NCI-H510A (cell line): ENCODE measurements around the gene NGRN.
"Not testable (repeated sequence)": the region's sequence is repeated elsewhere in the genome, so short reads cannot be mapped to it uniquely, and the experiment has no call there.

Source experiments
- DNase-seq: peaks from one replicate; lab custom pipeline; 2025; lab: John Stamatoyannopoulos, UW

NGRN gene

DNA sequence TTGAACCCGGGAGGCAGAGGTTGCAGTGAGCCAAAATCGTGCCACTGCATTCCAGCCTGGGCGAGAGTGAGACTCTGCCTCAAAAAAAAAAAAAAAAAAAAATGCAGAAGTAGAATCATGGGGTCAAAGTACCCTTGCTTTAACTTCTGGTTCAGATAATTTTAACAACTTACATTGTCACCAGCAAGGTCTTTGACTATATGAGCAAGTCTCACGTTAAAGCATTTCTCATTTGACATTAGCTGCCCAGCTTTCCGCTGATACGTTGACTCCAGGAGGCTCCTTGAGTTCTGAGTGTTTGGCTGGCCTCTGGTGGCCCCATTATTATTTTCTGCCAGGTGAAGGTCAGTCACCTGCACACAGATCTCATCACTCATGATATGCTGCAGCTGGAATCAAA lies 16.2 kb downstream of the NGRN start:
- DNase-seq = not testable (repeated sequence)

DNA sequence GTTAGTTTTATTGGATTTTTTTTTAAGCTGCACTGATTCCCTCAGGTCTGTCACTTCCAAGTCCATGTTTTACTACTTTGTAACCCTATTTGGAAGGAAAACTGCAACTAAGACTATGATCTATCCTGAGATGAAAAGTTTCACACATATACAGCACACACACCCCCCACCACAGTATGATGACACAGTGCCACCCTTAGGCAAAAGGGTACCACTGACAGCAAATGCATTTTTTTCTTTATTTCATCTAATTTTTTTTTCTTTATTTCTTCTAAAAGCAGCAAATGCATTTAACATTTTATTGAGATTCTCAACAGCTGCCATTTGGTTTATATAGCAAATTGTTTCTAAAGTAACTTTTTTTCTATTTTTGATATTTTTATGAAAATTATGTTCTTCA lies 21.2 kb downstream of the NGRN start:
- no peak for DNase-seq

DNA sequence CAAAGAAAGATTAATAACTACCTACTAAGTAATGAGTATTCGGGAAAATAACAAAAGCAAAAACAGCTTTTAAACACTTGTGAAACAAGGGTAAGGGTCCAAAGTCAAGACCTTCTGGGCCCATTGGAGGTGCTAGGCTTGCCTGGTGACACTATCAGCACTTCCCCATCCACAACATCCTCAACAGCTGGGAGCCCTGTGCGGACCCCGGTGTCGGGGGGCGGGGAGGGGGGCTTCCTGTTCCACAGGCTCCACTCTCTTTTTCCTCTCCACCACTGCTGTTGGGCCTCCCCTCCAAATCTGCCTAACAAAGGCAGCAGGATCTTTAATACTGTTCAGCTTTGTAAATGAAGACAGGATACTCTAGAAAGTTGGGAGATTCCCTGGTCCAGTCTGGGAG lies 21.6 kb downstream of the NGRN start:
- DNase-seq = no peak

DNA sequence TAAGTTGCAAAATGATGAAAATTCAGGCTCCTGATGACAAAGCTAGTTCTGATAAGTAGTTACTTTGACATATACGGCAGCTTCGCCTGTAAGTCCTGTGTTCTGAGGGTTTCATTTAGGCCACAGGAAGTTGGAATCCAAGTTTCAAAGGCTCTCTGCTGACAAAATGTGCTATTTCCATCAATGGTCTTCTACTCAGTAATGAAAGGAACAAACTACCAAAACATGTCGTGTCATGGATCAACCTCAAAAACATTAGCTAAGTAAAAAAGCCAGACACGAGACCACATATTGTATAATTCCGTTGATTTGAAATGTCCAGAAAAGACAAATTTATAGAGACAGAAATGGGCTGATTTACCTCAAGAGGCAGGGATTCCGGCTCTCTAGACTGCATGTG lies 22.5 kb downstream of the NGRN start:
- DNase-seq = no peak

DNA sequence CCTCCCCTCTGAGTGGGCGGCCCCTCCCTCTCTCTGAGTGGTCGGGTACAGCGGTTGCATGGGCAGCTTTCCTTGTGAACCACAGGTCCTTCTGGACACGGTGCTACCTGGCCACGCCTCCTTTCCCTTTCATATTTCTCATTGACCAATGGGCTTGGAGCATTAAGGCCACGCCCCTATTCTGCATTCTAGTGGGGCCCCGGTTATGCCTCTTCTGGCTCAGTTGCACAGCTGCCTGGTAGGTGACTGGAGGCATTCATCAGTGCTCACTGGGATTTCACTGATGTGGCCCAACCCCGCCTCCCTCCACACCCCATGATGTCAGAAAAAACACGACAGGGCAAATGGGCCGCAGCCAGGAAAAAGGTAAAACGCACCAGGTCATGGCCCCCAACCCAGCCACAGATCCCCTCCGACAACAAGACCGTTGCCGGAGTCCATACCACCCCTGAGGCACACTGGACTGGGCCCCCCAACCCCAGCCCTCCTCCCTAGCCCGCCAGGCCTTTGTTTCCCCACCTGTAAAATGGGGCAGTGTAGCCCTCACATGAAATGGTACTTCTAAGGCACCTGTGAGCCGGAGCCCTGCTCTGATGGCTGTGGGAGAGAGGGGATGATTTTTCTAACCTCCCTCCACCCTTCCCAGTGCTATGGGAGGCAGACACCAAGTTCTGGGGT lies 26.3 kb downstream of the NGRN start:
- DNase-seq = no peak

DNA sequence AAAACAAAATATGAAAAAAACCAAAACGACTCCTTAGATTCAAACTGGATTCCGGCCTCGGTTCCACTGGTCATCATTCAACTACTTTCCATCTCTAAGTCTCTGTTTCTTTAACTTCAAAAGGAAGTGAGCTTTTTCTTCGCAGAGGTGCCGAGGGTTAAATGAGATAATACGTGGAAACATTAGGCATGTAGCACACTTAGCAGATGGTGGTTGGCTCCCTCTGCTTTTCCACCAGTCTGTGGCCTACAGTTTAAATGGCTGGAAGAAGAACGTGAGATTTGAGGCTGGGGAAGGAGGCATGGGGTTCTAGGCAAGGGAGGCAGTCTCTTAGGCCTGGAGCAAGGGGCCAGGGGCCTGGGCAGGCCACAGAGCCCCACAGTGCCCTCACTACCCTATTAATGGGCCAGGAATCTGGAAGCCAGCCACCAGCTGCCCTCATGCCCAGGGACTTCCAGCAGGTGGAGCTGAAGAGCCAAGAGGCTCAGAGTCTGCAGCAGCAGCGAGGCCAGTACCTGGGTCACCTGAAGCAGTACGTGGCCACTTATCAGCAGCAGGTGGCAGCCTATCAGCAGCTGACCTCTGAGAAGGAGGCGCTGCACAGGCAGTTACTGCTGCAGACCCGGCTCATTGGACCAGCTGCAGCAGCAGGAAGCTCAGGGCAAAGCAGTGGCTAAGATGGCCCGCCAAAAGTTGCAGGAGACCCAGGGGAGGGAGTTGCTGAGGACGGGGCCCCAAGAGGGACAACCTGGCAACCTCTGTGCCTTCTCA lies 27.8 kb downstream of the NGRN start:
- peak; percentile 87 for DNase-seq

DNA sequence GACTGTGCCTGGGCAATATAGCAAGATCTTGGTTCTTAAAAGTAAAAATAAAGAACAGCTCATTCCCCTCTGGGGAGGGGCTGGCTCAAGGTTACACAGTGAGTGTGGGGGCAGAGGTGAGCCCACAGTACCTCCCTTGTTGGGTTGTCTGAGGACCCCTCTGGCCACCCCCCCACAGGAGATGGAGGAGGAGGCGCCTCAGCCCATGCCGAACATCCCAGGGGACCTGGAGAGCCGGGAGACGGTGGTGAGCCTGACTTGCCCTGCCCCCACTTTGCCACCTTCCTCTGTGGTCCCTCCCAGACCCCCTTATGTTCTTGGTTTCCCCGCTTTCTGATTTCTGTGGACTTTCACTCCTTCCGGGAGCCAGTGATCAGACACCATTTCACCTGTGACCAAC lies 28.7 kb downstream of the NGRN start:
- no peak for DNase-seq

GRCh38 chr15:90294601-90295269 lies 29.3 kb downstream of the NGRN start:
- DNase-seq = no peak

DNA sequence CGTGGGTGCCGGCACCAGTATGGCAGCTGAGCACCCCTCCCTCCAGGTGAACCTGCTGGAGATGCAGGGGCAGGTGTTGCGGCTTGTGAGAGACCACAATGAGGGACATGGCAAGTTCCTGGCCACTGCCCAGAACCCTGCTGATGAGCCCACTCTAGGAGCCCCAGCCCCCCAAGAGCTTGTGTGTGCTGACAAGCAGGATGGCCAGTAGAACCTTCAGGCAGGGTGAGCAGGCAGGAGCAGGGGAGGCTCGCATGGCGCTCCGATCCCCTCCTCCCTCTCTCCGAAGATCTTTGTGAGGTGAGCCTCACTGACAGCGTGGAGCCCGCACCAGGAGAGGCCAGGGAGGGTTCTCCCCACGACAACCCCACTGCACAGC lies 29.8 kb downstream of the NGRN start:
- DNase-seq = no peak

- DNase-seq = not testable (repeated sequence)
Measured at GRCh38 chr15:90296316-90296884, 30.9 kb downstream of the NGRN start.

DNA sequence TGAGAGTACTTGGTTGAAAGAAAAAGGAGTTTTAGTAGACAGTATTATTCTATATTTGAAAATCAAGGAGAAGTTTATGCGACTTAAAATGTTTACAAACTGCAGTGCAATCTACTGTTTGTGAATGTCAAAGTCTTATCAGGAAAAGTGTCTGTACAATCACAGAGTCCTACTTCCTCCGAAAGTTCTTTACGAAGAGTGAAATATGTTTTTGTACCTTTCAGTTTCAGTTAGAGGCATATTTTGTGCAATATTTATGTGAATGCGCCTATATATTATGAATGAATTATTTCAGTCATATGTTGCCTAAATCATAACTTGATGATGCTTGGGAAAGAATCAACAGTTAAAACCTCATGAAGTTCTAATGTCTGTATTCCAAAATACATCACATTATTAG lies 31.5 kb downstream of the NGRN start:
- DNase-seq = no peak

GRCh38 chr15:90300541-90300940 lies 35.1 kb downstream of the NGRN start:
- no peak for DNase-seq

DNA sequence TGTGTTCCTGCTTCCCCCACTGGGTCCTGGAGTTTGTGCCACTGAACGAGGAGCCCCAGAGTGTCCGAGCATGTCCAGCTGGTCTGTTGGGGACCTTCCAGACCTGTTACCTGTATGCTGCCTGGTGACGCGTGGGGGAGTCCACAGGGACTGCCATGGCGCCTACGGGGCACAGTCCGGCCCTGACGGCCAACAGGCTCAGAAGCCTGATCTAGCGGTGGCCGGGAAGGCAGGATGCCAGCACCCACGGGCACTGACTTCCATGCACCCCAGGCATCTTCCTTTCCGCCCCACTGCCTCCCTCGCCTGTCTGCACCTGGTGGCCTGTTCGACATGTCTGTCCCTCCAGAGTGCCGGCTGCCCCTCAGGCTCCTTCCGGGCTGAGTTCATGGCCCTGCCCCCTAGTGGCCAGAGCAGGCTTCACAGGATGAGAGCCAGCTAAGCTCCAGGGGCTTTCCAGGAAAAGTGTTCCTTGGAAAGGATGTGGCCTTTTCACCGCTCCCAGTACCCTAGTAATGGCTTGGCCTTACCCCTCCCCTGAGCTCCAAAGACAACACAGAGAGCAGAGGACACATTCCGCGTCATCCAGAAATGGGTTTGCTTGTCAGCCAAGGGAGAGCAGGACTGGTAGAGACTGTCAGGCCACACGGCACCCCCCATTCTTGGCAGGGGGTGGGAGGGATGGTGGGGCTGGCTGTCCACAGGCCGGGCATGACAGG lies 35.7 kb downstream of the NGRN start:
- DNase-seq = peak; percentile 32

DNA sequence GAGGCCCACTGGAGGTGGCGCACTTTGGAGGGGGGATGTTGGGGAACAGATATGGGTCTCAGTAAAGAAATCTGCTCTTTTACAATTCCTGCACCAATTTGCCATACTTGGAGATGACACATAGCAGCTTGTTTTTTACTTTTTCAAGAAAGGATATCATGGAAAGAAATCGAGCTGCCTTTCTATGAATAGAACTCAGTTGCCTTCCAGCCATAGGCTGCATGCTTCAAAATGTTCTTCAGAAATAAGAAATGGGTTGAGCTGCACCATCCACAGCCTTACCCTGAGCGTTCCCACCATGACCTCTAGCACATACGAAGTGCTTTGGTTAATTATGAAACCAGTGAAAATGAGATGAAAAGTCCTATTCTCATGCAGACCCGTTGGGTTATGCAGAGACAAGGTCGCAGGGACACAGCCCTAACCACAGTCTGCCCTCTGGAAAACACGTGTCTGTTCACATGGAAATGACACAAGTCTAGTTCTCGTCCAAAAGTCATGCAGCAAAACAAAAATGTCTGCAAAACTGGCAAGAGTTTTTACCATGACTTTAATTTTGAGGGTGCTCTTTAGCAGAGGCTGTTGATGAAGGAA lies 36.3 kb downstream of the NGRN start:
- no peak for DNase-seq

DNA sequence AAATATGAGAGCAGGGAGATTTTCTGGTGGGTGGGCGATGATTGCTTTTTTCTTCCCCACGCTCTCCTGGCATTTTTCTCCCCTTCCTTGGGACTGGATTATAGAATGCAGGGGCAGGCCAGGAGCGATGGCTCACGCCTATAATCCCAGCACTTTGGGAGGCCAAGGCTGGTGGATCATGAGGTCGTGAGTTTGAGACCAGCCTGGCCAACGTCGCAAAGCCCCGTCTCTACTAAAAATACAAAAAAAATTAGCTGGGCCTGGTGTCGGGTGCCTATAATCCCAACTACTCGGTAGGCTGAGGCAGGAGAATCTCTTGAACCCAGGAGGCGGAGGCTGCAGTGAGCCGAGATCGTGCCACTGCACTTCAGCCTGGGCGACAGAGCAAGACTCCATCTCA lies 39.9 kb downstream of the NGRN start:
- DNase-seq = not testable (repeated sequence)

DNA sequence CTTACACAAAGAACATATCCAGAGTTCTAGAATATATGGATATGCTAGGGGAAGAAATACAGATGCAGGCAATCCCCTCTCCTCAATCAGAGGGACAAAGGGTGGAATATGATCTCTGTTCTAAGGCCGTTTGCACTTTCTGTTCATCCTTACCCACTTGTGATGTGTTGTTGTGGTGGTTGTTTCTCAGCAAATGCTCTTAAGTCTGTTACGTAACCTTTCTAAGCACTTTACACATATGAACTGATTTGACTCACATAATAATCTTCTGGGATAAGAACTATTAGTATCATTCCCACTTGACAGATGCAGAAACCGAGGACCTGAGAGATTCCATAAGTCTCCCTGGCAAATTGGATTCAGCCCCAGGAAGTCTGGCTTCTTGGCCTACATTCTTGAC lies 40.5 kb downstream of the NGRN start:
- DNase-seq = no peak

DNA sequence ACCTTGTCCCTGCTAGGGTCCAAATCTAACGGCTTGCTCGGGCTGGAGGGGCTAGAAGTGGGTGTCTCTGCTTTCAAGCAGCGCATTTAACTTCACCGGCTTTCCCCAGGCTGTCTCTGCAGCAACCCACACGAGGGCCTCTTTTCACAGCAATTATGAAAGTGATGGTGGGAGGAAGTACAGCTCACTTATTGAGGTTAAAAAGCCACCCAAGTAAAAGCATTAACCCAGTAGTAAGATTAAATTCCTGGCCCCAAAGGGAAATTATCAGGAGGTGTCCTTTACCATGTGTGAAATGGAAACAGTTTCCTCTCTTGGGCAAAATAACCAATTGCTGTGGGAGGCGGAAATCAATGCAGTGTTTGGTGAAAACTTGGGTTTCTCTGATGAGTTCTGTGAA lies 41.1 kb downstream of the NGRN start:
- no peak for DNase-seq

DNA sequence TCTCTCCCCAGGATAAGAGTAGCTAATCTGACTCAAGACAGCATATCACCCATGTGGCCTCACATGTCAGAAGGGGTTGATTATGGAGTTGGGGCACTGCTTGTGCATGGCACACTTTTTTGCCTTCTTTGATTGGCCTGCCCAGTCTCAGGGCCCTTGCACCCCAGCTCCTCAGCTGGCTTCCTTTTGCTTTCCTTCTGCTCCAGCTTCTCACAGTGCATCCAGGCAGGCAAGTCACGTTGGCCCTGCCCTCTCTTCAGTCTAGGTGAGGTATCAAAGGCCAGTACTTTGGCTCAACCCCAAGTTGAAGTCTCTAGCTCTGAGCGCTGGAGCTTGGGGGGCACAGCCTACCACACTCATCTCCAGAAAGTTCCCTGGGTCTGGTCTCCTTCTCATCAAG lies 42.2 kb downstream of the NGRN start:
- DNase-seq = no peak

- DNase-seq = no peak
Measured at GRCh38 chr15:90309020-90309419, 43.5 kb downstream of the NGRN start.

DNA sequence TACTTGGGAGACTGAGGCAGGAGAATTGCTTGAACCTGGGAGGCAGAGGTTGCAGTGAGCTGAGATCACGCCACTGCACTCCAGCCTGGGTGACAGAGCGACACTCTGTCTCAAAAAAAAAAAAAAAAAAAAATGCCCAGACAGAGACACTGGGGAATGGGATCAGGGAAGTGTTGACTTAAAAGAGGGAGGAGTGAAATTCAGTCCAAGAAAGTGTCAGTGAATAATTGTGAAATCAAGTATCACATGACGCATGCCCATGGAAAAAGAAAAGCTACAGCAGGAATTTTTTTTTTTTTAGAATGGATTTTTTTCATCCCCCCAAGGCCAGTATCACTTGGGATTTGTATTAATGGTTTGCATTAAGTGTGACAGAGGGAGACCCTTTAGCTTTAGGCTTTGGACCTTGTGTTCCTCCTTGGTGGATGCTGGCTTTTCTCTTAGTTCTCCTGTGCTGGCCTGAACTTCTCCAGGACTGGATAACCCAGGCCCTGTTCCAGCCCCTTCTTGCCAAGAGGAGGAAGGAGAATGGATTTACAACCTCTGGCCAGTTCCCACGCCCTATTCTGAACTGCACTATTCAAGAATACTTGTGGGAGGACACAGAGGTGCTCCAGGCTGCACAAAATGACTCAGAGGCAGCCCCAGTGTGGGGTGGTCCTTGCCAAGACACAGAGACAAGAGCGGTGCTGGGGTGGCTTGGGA lies 50.0 kb downstream of the NGRN start:
- no peak for DNase-seq

DNA sequence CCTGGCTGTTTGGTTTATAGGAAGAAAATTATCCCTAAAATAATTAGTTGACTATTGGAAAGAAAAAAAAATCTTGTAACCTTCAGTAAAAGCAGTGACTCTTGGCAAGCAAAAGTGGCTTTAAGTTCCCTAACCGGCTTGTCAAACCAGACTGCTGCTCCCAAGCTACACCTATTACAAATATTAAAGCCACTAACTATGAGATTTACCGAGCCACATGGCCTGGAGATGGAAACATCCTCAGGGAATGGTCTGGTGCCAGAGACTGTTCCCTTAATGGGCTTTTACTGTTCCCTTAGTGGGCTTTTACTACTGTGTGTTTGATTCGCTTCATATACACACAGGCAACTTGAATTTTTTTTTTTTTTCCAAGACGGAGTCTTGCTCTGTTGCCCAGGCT lies 50.7 kb downstream of the NGRN start:
- no peak for DNase-seq
